ENCODE results near the gene ARHGAP22. TPM values are rescaled to one million over a fixed set of nuclear protein-coding genes. Genes with fewer than 3 reads are reported as not detected.

ARHGAP22 gene
- total RNA-seq, 1 donor from 2014 or later, result 1.9 TPM

DNA sequence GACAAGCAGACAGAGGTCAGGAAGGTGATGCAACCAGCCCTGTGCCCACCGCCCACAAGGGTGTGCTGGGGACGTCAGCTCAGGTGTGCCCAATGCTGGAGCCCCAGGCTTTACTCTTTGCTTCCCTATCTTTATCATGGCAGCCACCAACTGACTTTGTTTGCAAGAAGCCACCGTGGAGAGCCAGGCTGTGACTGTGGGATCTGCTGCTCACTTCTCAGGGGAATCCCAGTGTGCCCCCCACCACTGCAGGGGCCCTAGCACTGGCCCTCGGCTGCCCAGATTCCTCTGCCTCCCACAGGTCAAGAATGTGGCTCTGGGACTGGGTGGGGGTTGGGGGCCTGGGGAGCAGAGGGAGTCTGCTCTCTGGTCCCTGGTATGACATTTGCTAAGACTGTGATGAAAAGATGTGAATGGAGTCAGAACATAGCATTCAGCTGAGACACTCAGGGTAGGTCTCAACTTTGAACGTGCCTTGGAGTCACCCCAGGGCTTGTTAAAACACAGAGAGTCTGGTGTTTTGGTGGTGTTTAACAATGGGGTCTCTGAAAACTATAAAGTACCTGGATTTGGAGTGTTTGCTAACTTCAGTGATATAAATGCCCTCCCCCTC is 47.3 kb downstream of the ARHGAP22 start:
- Mint-ChIP-seq H3K27ac (ENCODE audit: unreplicated experiment) (no peak overlapping the region), H3K4me1 (ENCODE audit: unreplicated experiment) (peaks cover 3% of the 10 kb centered on the region), H3K4me3 (ENCODE audit: unreplicated experiment) (no peak overlapping the region), H3K27me3 (ENCODE audit: unreplicated experiment) (peaks cover 8% of the 10 kb centered on the region), H3K36me3 (ENCODE audit: low read depth, unreplicated experiment) (no peaks in the 10 kb centered on the region), H3K9me3 (ENCODE audit: unreplicated experiment) (no peaks in the 10 kb centered on the region)
- TF ChIP-seq, protein P1, sequence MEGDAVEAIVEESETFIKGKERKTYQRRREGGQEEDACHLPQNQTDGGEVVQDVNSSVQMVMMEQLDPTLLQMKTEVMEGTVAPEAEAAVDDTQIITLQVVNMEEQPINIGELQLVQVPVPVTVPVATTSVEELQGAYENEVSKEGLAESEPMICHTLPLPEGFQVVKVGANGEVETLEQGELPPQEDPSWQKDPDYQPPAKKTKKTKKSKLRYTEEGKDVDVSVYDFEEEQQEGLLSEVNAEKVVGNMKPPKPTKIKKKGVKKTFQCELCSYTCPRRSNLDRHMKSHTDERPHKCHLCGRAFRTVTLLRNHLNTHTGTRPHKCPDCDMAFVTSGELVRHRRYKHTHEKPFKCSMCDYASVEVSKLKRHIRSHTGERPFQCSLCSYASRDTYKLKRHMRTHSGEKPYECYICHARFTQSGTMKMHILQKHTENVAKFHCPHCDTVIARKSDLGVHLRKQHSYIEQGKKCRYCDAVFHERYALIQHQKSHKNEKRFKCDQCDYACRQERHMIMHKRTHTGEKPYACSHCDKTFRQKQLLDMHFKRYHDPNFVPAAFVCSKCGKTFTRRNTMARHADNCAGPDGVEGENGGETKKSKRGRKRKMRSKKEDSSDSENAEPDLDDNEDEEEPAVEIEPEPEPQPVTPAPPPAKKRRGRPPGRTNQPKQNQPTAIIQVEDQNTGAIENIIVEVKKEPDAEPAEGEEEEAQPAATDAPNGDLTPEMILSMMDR (IDR thresholded peaks at IDR 0.05; ENCODE audit: unreplicated experiment), result no peak
- DNase-seq (ENCODE audit: low spot score), result no peak

DNA sequence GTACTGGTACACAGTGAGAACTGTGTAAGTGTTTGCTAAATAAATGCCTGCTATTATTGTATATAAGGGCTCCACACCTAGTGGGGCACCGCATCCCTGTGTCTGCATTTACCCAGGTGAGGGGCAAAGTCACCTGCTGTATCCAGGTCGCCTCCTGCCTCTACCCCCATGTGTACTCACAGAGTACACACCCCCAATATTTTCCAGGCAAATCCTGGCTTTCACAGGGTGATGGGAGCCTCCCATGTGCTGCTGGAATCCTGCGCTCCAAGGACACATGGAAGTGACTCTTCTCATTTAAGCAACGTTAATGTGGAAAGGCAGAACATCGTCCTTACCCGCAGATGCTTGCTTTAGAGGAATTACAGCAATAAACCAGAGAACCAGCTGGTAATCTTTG is 48.2 kb downstream of the ARHGAP22 start:
- Mint-ChIP-seq H3K27me3 (ENCODE audit: unreplicated experiment) (peaks cover 8% of the 10 kb centered on the region), H3K36me3 (ENCODE audit: low read depth, unreplicated experiment) (no peaks in the 10 kb centered on the region), H3K4me3 (ENCODE audit: unreplicated experiment) (no peak overlapping the region), H3K4me1 (ENCODE audit: unreplicated experiment) (peaks cover 11% of the 10 kb centered on the region), H3K9me3 (ENCODE audit: unreplicated experiment) (no peaks in the 10 kb centered on the region), H3K27ac (ENCODE audit: unreplicated experiment) (no peak overlapping the region)
- no peak for DNase-seq (ENCODE audit: low spot score)
- TF ChIP-seq, protein P1 (IDR thresholded peaks at IDR 0.05; ENCODE audit: unreplicated experiment), result no peak

DNA sequence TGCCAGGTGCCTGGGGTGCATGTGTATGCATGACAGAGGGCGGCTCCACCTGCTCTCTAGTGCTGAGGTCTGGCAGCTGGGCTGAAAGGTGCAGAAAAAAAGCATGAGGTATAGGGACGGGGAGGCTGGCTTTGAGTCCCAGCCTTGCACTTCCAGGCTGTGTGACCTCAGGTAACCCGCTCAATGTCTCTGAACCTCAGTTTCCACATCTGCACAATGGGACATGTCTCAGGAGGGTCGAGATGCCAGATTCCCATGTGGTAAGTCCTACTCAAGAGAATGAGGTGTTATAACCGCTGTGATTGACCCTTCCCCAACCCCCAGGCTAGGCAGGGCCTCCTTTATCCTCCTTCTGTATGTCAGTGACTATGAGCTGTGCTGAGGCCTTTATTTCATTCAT is 48.8 kb downstream of the ARHGAP22 start:
- H3K36me3 Mint-ChIP-seq (ENCODE audit: low read depth, unreplicated experiment), result no peaks in the 10 kb centered on the region
- no peak for DNase-seq (ENCODE audit: low spot score)
- peaks cover 8% of the 10 kb centered on the region for H3K27me3 Mint-ChIP-seq (ENCODE audit: unreplicated experiment)
- TF ChIP-seq, protein P1 (IDR thresholded peaks at IDR 0.05; ENCODE audit: unreplicated experiment), result no peak
- peaks cover 13% of the 10 kb centered on the region for H3K4me1 Mint-ChIP-seq (ENCODE audit: unreplicated experiment)
- H3K27ac Mint-ChIP-seq (ENCODE audit: unreplicated experiment), result no peak overlapping the region
- no peaks in the 10 kb centered on the region for H3K9me3 Mint-ChIP-seq (ENCODE audit: unreplicated experiment)
- no peak overlapping the region for H3K4me3 Mint-ChIP-seq (ENCODE audit: unreplicated experiment)

DNA sequence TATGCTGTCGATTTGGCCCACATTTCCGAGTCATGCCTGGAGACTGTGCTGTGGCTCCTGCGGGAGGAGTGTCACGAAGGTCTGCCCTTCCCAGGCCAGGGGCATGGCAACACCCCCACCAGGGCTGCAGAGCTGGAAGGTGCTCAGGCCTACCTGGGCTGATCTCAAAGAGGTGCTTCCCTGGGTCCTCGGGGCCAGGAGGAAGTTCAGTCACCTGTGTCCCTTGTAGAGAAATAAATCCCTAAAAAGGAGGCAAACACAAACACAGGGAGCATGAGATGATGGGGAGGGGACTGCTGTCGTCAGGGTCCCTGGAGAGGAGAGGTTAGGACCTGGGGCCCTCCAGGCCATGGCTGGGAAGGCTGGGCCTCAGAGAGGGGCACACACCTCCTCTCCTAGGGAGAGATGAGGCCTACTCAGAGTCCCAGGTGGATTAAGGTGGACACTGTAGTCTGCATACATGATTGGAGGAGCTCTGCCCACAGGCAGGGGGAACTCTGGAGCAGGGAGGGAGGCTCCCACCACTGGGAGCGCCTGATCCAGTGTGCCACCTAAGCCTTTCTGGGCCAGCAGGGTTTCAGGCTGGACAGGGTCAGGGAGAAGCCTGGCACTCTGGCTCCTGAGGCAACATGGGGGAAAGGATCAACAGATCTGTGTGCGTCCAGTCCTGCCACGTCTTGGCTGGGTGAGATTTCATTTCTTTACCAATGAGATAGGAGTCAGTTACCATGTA is 49.4 kb downstream of the ARHGAP22 start:
- Mint-ChIP-seq H3K27me3 (ENCODE audit: unreplicated experiment) (peaks cover 8% of the 10 kb centered on the region), H3K27ac (ENCODE audit: unreplicated experiment) (no peak overlapping the region), H3K4me1 (ENCODE audit: unreplicated experiment) (peaks cover 13% of the 10 kb centered on the region), H3K36me3 (ENCODE audit: low read depth, unreplicated experiment) (no peaks in the 10 kb centered on the region), H3K9me3 (ENCODE audit: unreplicated experiment) (no peaks in the 10 kb centered on the region), H3K4me3 (ENCODE audit: unreplicated experiment) (no peak overlapping the region)
- TF ChIP-seq, protein P1 (IDR thresholded peaks at IDR 0.05; ENCODE audit: unreplicated experiment), result no peak
- DNase-seq (ENCODE audit: low spot score), result no peak

DNA sequence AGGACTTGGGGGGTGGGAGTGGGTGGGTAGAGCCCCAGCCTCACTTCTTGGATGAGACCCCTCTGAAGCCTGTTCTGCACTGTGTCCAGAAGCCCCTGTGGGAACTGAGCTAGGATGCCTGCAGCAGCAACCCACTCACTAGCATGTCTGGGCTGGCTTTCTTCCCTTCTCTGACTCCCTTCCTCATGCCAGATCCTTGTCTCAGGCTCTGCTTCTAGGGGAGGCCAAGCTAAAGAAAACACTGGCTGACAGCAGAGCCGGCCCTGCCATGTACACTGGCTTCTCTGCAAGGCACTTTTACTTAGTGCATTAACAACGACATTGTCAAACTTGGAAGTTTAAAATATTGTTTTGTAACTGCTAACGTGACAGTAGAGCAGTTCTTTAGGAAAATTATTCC is 50.2 kb downstream of the ARHGAP22 start:
- TF ChIP-seq, protein P1 (IDR thresholded peaks at IDR 0.05; ENCODE audit: unreplicated experiment), result no peak
- Mint-ChIP-seq H3K9me3 (ENCODE audit: unreplicated experiment) (no peaks in the 10 kb centered on the region), H3K4me1 (ENCODE audit: unreplicated experiment) (peaks cover 21% of the 10 kb centered on the region)

More for the DNA sequence above, 50.2 kb downstream of the ARHGAP22 start:
- no peak for DNase-seq (ENCODE audit: low spot score)
- no peak overlapping the region for H3K4me3 Mint-ChIP-seq (ENCODE audit: unreplicated experiment)
- no peak overlapping the region for H3K27ac Mint-ChIP-seq (ENCODE audit: unreplicated experiment)
- peaks cover 3% of the 10 kb centered on the region for H3K36me3 Mint-ChIP-seq (ENCODE audit: low read depth, unreplicated experiment)
- H3K27me3 Mint-ChIP-seq (ENCODE audit: unreplicated experiment), result peaks cover 8% of the 10 kb centered on the region
